HG03066 (cell line): ENCODE data around the gene ANKK1.

Source experiments
- ATAC-seq: cut with Tn5 transposase; IDR thresholded peaks from one replicate; pipeline ENCODE4 v1.9.1; 2021; ENCODE audit warnings: low read depth; ENCODE audit not compliant: unreplicated experiment

ANKK1 gene

GRCh38 chr11:113407163-113407562 is 19.6 kb downstream of the ANKK1 start:
- no peak for ATAC-seq

DNA sequence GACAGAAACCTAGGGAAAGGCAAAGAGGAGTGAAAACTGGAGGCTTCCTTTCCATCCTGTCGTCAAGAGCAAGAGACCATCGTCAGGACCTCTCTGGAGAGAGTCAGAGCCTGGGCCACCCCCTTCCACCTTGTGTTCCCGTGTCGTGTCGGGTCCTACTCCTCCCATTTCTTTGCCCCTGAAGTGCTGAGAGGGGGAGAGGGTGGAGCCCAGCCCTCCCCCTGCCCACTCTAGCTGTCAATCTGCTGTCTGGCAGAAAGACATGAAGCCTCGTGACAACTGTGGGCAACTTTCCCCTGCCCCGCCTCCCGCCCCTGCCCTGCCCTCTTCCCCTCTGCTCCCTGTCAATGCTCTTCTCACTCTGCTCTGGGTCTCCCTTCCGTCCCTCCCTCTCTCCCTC is 20.6 kb downstream of the ANKK1 start:
- ATAC-seq, result no peak

GRCh38 chr11:113408887-113409286 is 21.3 kb downstream of the ANKK1 start:
- no peak for ATAC-seq

- no peak for ATAC-seq
Measured at GRCh38 chr11:113409526-113409925, 21.9 kb downstream of the ANKK1 start.

- ATAC-seq, result no peak
Measured at GRCh38 chr11:113410414-113411135, 23.0 kb downstream of the ANKK1 start.

- no peak for ATAC-seq
Measured at GRCh38 chr11:113411536-113411935, 24.0 kb downstream of the ANKK1 start.

GRCh38 chr11:113412675-113413074 is 25.1 kb downstream of the ANKK1 start:
- no peak for ATAC-seq

GRCh38 chr11:113415343-113415742 is 27.8 kb downstream of the ANKK1 start:
- no peak for ATAC-seq

DNA sequence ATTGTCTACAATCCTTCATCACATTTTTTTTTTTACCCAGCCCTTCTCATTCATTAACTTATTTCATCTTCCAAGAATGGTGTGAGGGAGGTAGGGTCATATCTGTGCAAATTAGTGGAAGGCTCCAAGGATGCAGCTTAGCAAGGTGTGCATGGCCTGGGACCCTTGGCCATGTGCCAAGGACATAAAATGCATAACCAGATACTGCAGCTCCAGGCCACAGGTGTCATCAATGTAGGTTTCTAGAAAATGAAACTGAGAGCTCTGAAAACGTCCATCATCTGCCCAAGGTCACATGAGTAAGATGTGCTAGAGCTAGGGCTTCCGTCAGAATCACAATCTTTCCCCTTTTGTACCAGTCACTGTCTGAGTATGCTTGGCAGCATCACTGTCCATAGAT is 29.8 kb downstream of the ANKK1 start:
- ATAC-seq, result no peak

DNA sequence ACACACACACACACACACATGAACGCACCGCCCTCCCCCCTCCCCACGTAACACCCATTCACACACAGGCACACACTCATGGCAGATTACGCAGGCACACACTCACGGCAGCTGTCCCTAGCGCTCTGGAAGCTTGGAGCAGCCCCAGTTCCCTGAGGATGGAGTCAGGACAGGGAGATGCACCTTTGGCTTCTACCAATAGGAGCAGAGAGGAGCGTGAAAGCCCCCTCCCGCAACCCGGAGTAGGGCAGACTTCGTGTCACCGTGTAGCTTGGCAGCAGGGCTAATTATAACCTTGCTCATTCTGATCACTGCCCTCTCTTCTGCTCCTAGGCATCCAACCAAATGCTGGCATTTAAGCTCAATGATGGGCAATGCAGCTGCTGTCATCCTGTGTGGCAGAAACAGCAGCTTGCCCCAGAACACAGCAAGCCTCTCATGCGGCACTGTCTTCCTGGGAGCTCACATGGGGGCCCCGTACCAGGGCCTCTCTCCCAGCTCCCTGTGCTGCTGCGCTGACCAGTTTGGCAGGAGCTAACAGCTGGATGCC is 31.9 kb downstream of the ANKK1 start:
- ATAC-seq, result no peak

DNA sequence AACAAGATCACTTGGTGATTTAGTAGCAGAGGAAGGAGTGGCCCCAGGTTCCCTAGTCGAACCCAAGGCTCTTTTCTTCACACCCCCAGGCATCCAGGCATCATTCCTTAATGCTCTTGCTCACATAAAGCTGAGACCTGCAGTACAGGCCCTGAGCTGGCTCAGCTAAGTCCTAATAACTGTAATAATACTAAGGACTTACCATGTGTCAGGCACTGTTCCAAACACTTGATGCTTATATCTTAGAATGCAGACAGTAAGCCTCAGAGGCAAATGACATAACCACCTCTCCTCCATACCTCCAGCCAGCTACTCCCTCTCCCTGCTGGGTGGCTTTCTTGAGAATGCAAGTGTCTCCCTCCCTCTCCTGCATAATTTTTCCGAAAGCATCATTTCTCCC is 33.2 kb downstream of the ANKK1 start:
- ATAC-seq, result no peak

DNA sequence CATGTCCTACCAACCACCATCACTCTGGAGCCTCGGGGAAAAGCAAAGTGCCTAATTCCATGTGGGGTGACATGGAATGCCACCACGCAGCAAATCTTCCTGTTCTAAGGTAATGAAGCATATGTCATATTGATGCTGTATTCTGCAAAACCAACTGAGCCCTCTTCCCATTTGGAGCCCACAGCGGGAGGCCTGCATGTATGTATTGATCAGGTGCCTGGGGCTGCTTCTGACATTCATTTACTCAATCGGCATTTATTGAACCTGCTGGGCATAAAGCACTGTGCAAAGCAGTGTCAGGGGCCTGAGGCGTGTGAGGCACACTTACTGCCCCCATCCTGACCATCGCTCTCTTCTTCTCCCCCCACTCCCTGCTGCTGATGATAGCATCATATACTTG is 39.1 kb downstream of the ANKK1 start:
- no peak for ATAC-seq

GRCh38 chr11:113431746-113432145 is 44.2 kb downstream of the ANKK1 start:
- no peak for ATAC-seq

GRCh38 chr11:113435190-113435968 is 47.8 kb downstream of the ANKK1 start:
- no peak for ATAC-seq

GRCh38 chr11:113436672-113437252 is 49.2 kb downstream of the ANKK1 start:
- no peak for ATAC-seq

DNA sequence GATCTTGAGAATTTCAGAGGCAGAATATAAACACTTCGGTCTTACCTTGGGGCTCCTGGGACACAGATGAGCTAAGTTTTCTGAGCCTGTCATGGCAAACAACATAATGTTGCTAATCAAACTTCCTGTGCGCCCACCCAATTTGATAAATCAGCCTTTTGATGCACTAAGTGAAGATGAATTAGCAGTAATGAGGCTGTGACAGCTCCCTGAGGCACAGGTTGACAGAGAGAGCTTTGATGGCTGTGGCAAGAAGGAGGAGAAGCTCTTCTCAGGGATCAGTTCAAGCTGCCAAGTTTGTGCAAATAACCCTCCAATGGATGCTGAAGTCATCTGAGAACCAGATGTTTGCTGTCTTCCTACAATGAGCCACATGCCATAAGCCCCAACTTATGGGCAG is 53.2 kb downstream of the ANKK1 start:
- ATAC-seq, result no peak

- ATAC-seq, result no peak
Measured at GRCh38 chr11:113444502-113445123, 57.0 kb downstream of the ANKK1 start.

- no peak for ATAC-seq
Measured at GRCh38 chr11:113446112-113446511, 58.5 kb downstream of the ANKK1 start.

GRCh38 chr11:113446938-113447337 is 59.4 kb downstream of the ANKK1 start:
- no peak for ATAC-seq

- ATAC-seq, result no peak
Measured at GRCh38 chr11:113447621-113448315, 60.2 kb downstream of the ANKK1 start.
